Loucy (cell line): Measurements from ENCODE around the gene ATP11C.

ENCODE experiments used
- H2AFZ ChIP-seq: fragments of 200-600 bp; sonication (generic); 2 replicates; pipeline ENCODE4 v1.6.0; 2016; ENCODE audit warnings: antibody characterized with exemption, mild to moderate bottlenecking, low read length, moderate library complexity
- H3F3A ChIP-seq: fragments of 200-600 bp; 2 replicates; pipeline ENCODE4 v1.6.0; 2016; ENCODE audit warnings: antibody characterized with exemption, low read depth, mild to moderate bottlenecking
- H3K27me3 ChIP-seq: fragments of 200-600 bp; sonication (generic); 2 replicates; pipeline ENCODE4 v1.6.1; 2014; ENCODE audit warnings: low read length, mild to moderate bottlenecking; ENCODE audit not compliant: insufficient read depth, poor library complexity, severe bottlenecking
- H3K36me3 ChIP-seq: fragments of 200-600 bp; sonication (generic); 2 replicates; pipeline ENCODE4 v1.6.1; 2016; ENCODE audit warnings: low read length; ENCODE audit not compliant: insufficient read depth
- H3K4me1 ChIP-seq: fragments of 200-600 bp; sonication (generic); 2 replicates; pipeline ENCODE4 v1.5.1; 2014; ENCODE audit warnings: low read length, mild to moderate bottlenecking; ENCODE audit not compliant: insufficient read depth, poor library complexity, severe bottlenecking
- H3K4me2 ChIP-seq: fragments of 200-600 bp; sonication (generic); 2 replicates; pipeline ENCODE4 v1.6.0; 2014; ENCODE audit warnings: antibody characterized with exemption, low read length, low read depth, mild to moderate bottlenecking; ENCODE audit not compliant: poor library complexity, severe bottlenecking
- H3K4me3 ChIP-seq: fragments of 200-600 bp; sonication (generic); 2 replicates; pipeline ENCODE4 v1.5.1; 2014; ENCODE audit warnings: low read length, mild to moderate bottlenecking, mixed read lengths; ENCODE audit not compliant: poor library complexity, severe bottlenecking
- H3K79me2 ChIP-seq: fragments of 200-600 bp; sonication (generic); 2 replicates; pipeline ENCODE4 v1.6.1; 2014; ENCODE audit warnings: low read length; ENCODE audit not compliant: insufficient read depth
- H3K9ac ChIP-seq: fragments of 200-600 bp; sonication (generic); 2 replicates; pipeline ENCODE4 v1.6.0; 2014; ENCODE audit warnings: mild to moderate bottlenecking, low read depth, low read length, moderate library complexity; ENCODE audit not compliant: poor library complexity, severe bottlenecking
- H3K9me2 ChIP-seq: fragments of 200-600 bp; sonication (generic); replicated peaks from 2 replicates; pipeline ENCODE4 v1.6.1; 2016; ENCODE audit warnings: low read depth, low read length, mixed read lengths
- H3K9me3 ChIP-seq: fragments of 200-600 bp; sonication (generic); 2 replicates; pipeline ENCODE4 v1.6.1; 2014; ENCODE audit warnings: mild to moderate bottlenecking, antibody characterized with exemption, low read length, low read depth; ENCODE audit not compliant: insufficient read depth
- H4K20me1 ChIP-seq: fragments of 200-600 bp; sonication (generic); 2 replicates; pipeline ENCODE4 v1.6.0; 2014; ENCODE audit warnings: antibody characterized with exemption, low read length, mild to moderate bottlenecking; ENCODE audit not compliant: insufficient read depth, poor library complexity, severe bottlenecking
- CTCF ChIP-seq: fragments of 200-600 bp; sonication (generic); conservative IDR thresholded peaks from 2 replicates; pipeline ENCODE4 v1.5.1; 2014; ENCODE audit warnings: mild to moderate bottlenecking, antibody characterized with exemption, low read length
- EZH2phosphoT487 ChIP-seq: fragments of 200-600 bp; IDR thresholded peaks from 2 replicates; pipeline ENCODE4 v1.6.1; 2018; ENCODE audit warnings: antibody characterized with exemption, mild to moderate bottlenecking, moderate library complexity, borderline replicate concordance

Gene ATP11C

GRCh38 chrX:139680356-139680755 is 252.5 kb downstream of the ATP11C start:
- Histone ChIP-seq H3K9me2 (no peaks in the 10 kb centered on the region), H3K9ac (no peak overlapping the region), H3K4me1 (no peaks in the 10 kb centered on the region), H3K9me3 (no peaks in the 10 kb centered on the region), H3K36me3 (no peaks in the 10 kb centered on the region), H3K79me2 (no peaks in the 10 kb centered on the region), H3K4me2 (no peak overlapping the region), H2AFZ (no peak overlapping the region), H3K27me3 (no peaks in the 10 kb centered on the region), H3F3A (no peaks in the 10 kb centered on the region), H4K20me1 (no peaks in the 10 kb centered on the region), H3K4me3 (no peak overlapping the region)
- no peak for TF ChIP-seq CTCF
- no peak for TF ChIP-seq EZH2phosphoT487
